HFF-Myc (cell line): ENCODE results near the gene MGA.
A peak's percentile ranks its signal among the peaks of the same experiment; 100 is the strongest.

ENCODE experiments used
- DNase-seq: peaks from one replicate; pipeline ENCODE4 v3.0.0-alpha.2; 2011; ENCODE audit warnings: low read depth; ENCODE audit errors: extremely low read depth
- H3K4me3 ChIP-seq: replicated peaks from 2 replicates; pipeline ENCODE4 v1.5.1; 2011; ENCODE audit warnings: low read depth, mild to moderate bottlenecking, control low read depth, low read length
- TF ChIP-seq, protein P1 (sequence below): IDR thresholded peaks from 2 replicates; pipeline ENCODE4 v1.5.1; 2012; ENCODE audit warnings: mild to moderate bottlenecking, low read depth, low read length, control low read depth; ENCODE audit errors: missing control alignments

Gene MGA

DNA sequence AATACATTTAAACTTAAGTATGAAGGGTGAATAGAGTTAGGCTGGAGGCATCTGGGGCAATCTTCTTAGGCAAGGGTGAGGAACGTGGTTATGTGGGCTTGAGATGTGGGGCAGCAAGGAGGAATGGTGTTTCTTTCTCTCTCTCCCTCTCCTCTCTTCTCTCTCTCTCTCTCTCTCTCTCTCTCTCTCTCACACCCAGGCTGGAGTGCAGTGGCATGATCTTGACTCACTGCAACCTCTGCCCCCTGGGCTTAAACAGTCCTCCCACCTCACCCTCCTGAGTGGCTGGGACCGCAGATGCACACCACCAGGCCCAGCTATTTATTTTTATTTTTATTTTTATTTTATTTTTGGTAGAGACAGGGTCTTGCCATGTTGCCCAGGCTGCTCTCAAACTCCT lies 4.0 kb upstream of the MGA start:
- TF ChIP-seq, protein P1, sequence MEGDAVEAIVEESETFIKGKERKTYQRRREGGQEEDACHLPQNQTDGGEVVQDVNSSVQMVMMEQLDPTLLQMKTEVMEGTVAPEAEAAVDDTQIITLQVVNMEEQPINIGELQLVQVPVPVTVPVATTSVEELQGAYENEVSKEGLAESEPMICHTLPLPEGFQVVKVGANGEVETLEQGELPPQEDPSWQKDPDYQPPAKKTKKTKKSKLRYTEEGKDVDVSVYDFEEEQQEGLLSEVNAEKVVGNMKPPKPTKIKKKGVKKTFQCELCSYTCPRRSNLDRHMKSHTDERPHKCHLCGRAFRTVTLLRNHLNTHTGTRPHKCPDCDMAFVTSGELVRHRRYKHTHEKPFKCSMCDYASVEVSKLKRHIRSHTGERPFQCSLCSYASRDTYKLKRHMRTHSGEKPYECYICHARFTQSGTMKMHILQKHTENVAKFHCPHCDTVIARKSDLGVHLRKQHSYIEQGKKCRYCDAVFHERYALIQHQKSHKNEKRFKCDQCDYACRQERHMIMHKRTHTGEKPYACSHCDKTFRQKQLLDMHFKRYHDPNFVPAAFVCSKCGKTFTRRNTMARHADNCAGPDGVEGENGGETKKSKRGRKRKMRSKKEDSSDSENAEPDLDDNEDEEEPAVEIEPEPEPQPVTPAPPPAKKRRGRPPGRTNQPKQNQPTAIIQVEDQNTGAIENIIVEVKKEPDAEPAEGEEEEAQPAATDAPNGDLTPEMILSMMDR, result no peak
- no peak for DNase-seq
- no peak overlapping the region for H3K4me3 ChIP-seq

DNA sequence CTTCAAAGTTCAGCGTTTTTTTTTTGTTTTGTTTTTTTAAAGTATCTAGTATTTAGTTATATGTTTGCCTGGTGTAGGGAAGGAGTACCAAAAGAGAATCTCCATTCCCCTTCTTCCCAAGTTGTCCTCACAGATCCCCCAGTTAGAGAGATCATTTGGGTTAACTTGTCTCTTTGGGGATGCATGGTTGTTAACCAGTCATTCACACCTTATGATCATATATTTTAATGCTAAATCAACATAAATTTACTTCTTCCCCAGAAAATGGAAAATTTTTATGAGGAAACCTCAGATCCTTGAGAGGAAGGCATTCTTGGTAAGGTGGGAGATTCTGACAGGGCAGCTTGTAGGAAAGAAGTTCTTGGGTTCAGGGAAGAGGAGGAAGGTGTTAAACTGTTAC lies 1.5 kb upstream of the MGA start:
- TF ChIP-seq, protein P1, result no peak
- no peak overlapping the region for H3K4me3 ChIP-seq
- DNase-seq, result no peak

DNA sequence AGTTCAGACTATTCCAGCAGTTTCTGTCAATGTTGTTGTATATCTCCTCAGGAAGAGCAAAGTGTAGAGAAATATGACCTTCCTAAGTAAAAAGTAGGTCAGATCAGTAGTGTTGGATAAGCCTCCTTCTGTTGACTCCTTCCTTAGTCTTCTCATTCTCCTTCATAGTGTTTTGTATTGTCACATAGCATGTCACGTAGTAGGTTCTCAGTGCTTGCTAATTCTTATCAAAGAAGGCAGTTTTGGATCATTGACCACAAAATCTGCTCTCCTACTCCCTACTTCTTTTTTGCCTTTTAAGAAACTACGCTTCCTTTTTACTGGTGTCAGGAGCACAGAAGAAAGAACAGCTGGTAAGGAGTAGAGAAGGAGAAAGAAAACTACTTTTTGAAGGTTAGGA lies 1.0 kb upstream of the MGA start:
- TF ChIP-seq, protein P1, result no peak
- no peak for DNase-seq
- no peak overlapping the region for H3K4me3 ChIP-seq

DNA sequence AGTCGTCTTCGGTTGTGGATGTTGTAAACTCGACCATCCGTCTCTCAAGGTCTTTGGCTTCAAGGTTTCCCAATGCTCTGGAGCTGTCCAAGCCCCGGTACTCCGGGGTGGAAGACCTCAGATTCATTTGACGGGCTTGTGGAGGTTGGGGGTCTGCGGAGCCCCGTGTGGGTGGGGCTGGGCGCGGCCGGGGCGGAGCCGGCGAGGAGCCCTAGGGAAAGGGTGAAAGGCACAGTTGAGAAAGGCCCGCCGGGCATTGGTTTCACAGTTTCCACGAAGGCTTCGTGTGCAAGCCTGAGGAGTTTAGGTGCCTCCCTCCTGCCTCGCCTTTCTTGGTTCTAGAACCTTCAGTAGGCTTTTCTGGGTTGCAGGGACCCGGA lies 360 bp upstream of the MGA start:
- DNase-seq, result no peak
- TF ChIP-seq, protein P1, result no peak
- peak overlapping the region; percentile 57 for H3K4me3 ChIP-seq

DNA sequence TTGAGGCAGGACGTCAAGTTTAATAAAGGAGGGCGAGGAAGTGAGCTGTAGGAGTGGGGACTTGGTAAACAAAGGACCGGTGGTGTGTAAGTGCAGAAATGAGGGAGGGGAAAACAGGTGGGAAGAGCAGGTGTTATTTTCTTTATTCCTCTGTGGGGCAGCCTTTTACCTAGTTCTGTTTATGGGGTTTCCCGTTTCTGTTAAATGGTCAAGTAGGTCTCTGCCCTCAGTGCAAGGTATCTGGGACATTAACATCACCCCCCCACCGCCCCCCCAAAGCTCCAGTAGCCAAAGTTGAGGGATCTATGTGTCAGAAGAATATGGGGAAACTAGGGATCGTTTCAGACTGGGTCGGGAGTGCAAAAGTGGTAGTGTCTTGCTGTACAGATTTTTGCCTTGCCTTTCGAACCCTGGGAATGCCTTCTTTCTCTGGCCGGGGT lies 893 bp downstream of the MGA start:
- H3K4me3 ChIP-seq, result peak overlapping the region; percentile 57
- no peak for DNase-seq
- TF ChIP-seq, protein P1, result no peak

DNA sequence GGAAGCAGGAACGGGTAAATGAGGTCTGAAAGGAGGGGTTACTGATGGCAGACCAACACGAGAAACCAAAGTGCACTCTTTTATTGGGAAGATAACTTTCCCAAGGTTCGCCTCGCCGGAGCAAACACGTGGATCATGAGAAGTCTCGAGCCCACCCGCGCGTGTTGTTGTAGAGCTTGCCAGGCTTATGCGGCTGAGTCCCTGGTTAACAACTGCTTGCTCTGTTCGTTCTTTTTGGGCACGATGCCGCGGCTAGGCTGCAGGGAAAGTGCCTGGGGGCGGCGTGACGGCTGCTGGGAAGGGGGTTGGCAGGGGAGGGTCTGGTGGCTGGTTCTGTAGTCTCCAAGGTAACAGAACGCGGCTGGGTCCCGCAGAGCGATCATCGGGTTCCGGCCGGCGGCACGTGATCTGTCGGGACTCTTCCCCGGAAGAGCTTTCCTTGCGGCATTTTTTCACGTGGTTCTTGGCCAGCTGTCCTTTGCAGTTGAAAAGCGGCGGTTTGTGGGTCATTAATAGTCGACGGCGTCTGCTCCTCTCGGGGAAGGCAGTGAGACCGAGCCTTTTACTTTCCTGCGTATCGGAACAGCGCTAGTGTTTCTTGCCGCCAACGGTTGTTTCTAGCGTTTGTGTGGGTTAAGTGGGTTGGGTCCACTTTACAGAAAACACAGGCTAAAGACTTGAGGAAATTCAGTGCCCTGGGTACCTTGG lies 1.5 kb downstream of the MGA start:
- H3K4me3 ChIP-seq, result peak overlapping the region; percentile 57
- DNase-seq, result peak; percentile 54
- TF ChIP-seq, protein P1, result no peak
